Neural progenitor cell (in vitro differentiated cells): ENCODE measurements around the gene ATXN1. TPM values are rescaled to one million over a fixed set of nuclear protein-coding genes. Genes with fewer than 3 reads are reported as not detected.

ENCODE experiments used
- DNase-seq: peaks from one replicate; pipeline ENCODE4 v3.0.0-alpha.2; 2016; ENCODE audit warnings: low spot score
- H2AFZ ChIP-seq: fragments of 200-600 bp; sonication (generic); replicated peaks from 2 replicates; pipeline ENCODE4 v1.6.1; 2016; ENCODE audit warnings: antibody characterized with exemption
- H3F3A ChIP-seq: fragments of 200-600 bp; sonication (generic); 2 replicates; pipeline ENCODE4 v1.6.1; 2016; ENCODE audit warnings: antibody characterized with exemption, low read depth
- H3K27ac ChIP-seq: fragments of 200-600 bp; sonication (generic); 2 replicates; pipeline ENCODE4 v1.5.1; 2016; ENCODE audit warnings: mild to moderate bottlenecking
- H3K27me3 ChIP-seq: fragments of 200-600 bp; sonication (generic); 2 replicates; pipeline ENCODE4 v1.6.1; 2016; ENCODE audit warnings: mild to moderate bottlenecking, moderate library complexity
- H3K36me3 ChIP-seq: fragments of 200-600 bp; sonication (generic); 2 replicates; pipeline ENCODE4 v1.5.1; 2016
- H3K4me1 ChIP-seq: fragments of 200-600 bp; sonication (generic); 2 replicates; pipeline ENCODE4 v1.6.1; 2016; ENCODE audit warnings: mixed run types
- H3K4me2 ChIP-seq: fragments of 200-600 bp; sonication (generic); 2 replicates; pipeline ENCODE4 v1.6.1; 2016
- H3K4me3 ChIP-seq: fragments of 200-600 bp; sonication (generic); 2 replicates; pipeline ENCODE4 v1.5.1; 2016
- H3K79me2 ChIP-seq: fragments of 200-600 bp; sonication (generic); 2 replicates; pipeline ENCODE4 v1.6.1; 2016; ENCODE audit warnings: low read depth
- H3K9ac ChIP-seq: fragments of 200-600 bp; sonication (generic); 2 replicates; pipeline ENCODE4 v1.6.1; 2016
- H3K9me3 ChIP-seq: fragments of 200-600 bp; sonication (generic); 2 replicates; pipeline ENCODE4 v1.5.1; 2016; ENCODE audit warnings: low read depth
- H4K20me1 ChIP-seq: fragments of 200-600 bp; sonication (generic); 2 replicates; pipeline ENCODE4 v1.6.1; 2016; ENCODE audit warnings: low read depth
- H3K27ac Mint-ChIP-seq: 3 replicates; pipeline ENCODE4 v1.8.0; 2021; ENCODE audit warnings: mixed read lengths
- H3K27me3 Mint-ChIP-seq: 2 replicates; pipeline ENCODE4 v1.8.0; 2022; ENCODE audit warnings: low read depth, mild to moderate bottlenecking, inconsistent platforms, moderate library complexity, mixed read lengths; ENCODE audit not compliant: insufficient read depth
- H3K36me3 Mint-ChIP-seq: 3 replicates; pipeline ENCODE4 v1.8.0; 2021; ENCODE audit warnings: mixed read lengths
- H3K4me1 Mint-ChIP-seq: 3 replicates; pipeline ENCODE4 v1.8.0; 2021; ENCODE audit warnings: mixed read lengths
- H3K4me3 Mint-ChIP-seq: 3 replicates; pipeline ENCODE4 v1.8.0; 2021; ENCODE audit warnings: mild to moderate bottlenecking, moderate library complexity, mixed read lengths
- H3K9me3 Mint-ChIP-seq: 3 replicates; pipeline ENCODE4 v1.8.0; 2020; ENCODE audit warnings: mixed read lengths
- EZH2 ChIP-seq: fragments of 200-600 bp; sonication (generic); IDR thresholded peaks from 2 replicates; pipeline ENCODE4 v1.6.1; 2017; ENCODE audit warnings: antibody characterized with exemption, mild to moderate bottlenecking, moderate library complexity
- EZH2phosphoT487 ChIP-seq: fragments of 200-600 bp; sonication (generic); IDR thresholded peaks from 2 replicates; pipeline ENCODE4 v1.6.1; 2017; ENCODE audit warnings: antibody characterized with exemption
- total RNA-seq: library from RNA; depleted of rRNA; stranded (reverse); fragments of >200 nt; gene quantifications from 2 replicates; pipeline ENCODE4 v1.2.3, GENCODE V29; 2015; ENCODE audit warnings: low replicate concordance
- TF ChIP-seq, protein P1 (sequence below): fragments of 200-600 bp; sonication (generic); IDR thresholded peaks from 2 replicates; pipeline ENCODE4 v1.5.1; 2017; ENCODE audit warnings: antibody characterized with exemption, mild to moderate bottlenecking

The ATXN1 gene
- total RNA-seq, 1 donor from 2014 or later = 3.6 TPM

DNA sequence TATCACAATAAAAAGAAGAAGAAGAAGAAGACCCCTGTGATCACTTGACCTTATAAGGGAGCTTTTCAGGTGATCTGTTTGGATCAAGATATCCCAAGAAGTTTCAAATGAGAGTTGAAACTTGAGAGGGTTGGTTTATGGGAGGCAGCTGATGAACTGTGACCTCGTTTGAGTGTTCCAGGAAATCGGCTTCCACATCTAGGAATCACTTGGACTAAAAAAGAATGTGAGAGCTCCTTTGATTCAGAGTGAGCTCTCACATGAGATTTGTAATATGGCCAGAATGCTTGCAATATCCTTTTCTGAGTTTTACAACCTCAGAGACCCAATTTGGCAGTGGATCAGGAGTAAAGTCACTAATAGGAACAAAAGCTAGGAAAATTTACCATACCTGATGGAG, 228.1 kb downstream of the ATXN1 start:
- no peaks in the 10 kb centered on the region for H3K9me3 ChIP-seq
- Mint-ChIP-seq H3K27me3 (no peaks in the 10 kb centered on the region), H3K9me3 (no peaks in the 10 kb centered on the region), H3K4me1 (no peaks in the 10 kb centered on the region), H3K36me3 (no peaks in the 10 kb centered on the region), H3K27ac (no peak overlapping the region), H3K4me3 (no peak overlapping the region)
- H3K4me3 ChIP-seq = no peak overlapping the region
- H3K4me1 ChIP-seq = no peaks in the 10 kb centered on the region
- H2AFZ ChIP-seq = no peak overlapping the region
- no peaks in the 10 kb centered on the region for H3K27me3 ChIP-seq
- H3K79me2 ChIP-seq = no peaks in the 10 kb centered on the region
- H3F3A ChIP-seq = no peaks in the 10 kb centered on the region
- TF ChIP-seq EZH2phosphoT487 (no peak), EZH2 (no peak)
- TF ChIP-seq, protein P1, sequence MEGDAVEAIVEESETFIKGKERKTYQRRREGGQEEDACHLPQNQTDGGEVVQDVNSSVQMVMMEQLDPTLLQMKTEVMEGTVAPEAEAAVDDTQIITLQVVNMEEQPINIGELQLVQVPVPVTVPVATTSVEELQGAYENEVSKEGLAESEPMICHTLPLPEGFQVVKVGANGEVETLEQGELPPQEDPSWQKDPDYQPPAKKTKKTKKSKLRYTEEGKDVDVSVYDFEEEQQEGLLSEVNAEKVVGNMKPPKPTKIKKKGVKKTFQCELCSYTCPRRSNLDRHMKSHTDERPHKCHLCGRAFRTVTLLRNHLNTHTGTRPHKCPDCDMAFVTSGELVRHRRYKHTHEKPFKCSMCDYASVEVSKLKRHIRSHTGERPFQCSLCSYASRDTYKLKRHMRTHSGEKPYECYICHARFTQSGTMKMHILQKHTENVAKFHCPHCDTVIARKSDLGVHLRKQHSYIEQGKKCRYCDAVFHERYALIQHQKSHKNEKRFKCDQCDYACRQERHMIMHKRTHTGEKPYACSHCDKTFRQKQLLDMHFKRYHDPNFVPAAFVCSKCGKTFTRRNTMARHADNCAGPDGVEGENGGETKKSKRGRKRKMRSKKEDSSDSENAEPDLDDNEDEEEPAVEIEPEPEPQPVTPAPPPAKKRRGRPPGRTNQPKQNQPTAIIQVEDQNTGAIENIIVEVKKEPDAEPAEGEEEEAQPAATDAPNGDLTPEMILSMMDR = no peak
- H3K4me2 ChIP-seq = no peak overlapping the region
- no peak for DNase-seq
- H4K20me1 ChIP-seq = no peaks in the 10 kb centered on the region
- H3K36me3 ChIP-seq = no peaks in the 10 kb centered on the region
- no peak overlapping the region for H3K9ac ChIP-seq
- no peak overlapping the region for H3K27ac ChIP-seq

DNA sequence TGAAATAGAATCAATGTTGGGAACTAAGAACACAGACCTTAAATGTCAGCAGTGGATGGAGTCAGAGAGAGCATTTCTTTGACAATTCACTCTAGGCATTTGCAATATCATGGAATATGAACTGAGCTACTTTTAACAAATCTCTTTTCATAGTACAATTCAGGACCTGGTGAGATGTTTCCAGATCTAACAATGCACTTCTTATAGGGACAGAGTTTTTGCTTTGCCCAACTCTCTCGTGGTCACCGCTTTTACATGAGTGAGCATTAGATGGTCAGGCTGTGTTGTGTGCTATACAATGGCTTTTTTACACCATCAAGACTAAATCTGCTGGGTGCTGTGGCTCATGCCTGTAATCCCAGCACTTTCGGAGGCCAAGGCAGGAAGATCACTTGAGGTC, 233.6 kb downstream of the ATXN1 start:
- DNase-seq = no peak
- H3K36me3 Mint-ChIP-seq = no peaks in the 10 kb centered on the region
- H3K27ac ChIP-seq = no peak overlapping the region
- H2AFZ ChIP-seq = no peak overlapping the region
- H4K20me1 ChIP-seq = no peaks in the 10 kb centered on the region
- TF ChIP-seq, protein P1 = no peak
- no peak for TF ChIP-seq EZH2phosphoT487
- TF ChIP-seq EZH2 = no peak
- H3K36me3 ChIP-seq = no peaks in the 10 kb centered on the region
- H3K27ac Mint-ChIP-seq = no peak overlapping the region
- H3K4me1 Mint-ChIP-seq = no peaks in the 10 kb centered on the region
- no peaks in the 10 kb centered on the region for H3K27me3 ChIP-seq
- no peaks in the 10 kb centered on the region for H3K79me2 ChIP-seq
- H3K9me3 ChIP-seq = no peaks in the 10 kb centered on the region
- no peak overlapping the region for H3K4me3 Mint-ChIP-seq
- no peak overlapping the region for H3K4me3 ChIP-seq
- H3K27me3 Mint-ChIP-seq = no peaks in the 10 kb centered on the region
- no peaks in the 10 kb centered on the region for H3K9me3 Mint-ChIP-seq
- H3F3A ChIP-seq = no peaks in the 10 kb centered on the region
- no peak overlapping the region for H3K9ac ChIP-seq
- no peaks in the 10 kb centered on the region for H3K4me1 ChIP-seq
- no peak overlapping the region for H3K4me2 ChIP-seq

DNA sequence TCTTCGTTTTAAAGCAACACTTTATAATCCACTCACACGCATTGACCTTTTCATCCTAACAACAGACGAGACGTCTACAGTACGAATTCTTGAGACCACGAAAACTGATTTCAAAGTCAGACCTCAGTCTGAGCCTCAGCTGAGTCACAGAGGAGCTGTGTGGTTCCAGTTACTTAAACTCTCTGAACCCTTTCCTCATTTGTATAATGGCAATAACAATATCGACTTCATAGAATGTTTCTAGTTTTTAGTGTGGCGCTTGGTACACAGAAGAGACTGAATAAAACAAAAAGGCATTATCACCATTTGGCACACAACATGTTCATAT, 236.9 kb downstream of the ATXN1 start:
- H3K9ac ChIP-seq = no peak overlapping the region
- H4K20me1 ChIP-seq = no peaks in the 10 kb centered on the region
- H3K9me3 ChIP-seq = no peaks in the 10 kb centered on the region
- no peak overlapping the region for H3K4me2 ChIP-seq
- peaks cover 2% of the 10 kb centered on the region for H3K27me3 Mint-ChIP-seq
- no peak overlapping the region for H3K27ac ChIP-seq
- peaks cover 7% of the 10 kb centered on the region for H3K4me1 ChIP-seq
- no peaks in the 10 kb centered on the region for H3F3A ChIP-seq
- DNase-seq = no peak
- no peak overlapping the region for H2AFZ ChIP-seq
- H3K27ac Mint-ChIP-seq = no peak overlapping the region
- H3K27me3 ChIP-seq = no peaks in the 10 kb centered on the region
- H3K4me1 Mint-ChIP-seq = peaks cover 11% of the 10 kb centered on the region
- no peaks in the 10 kb centered on the region for H3K36me3 ChIP-seq
- TF ChIP-seq EZH2 (no peak), EZH2phosphoT487 (no peak)
- TF ChIP-seq, protein P1 = no peak
- H3K9me3 Mint-ChIP-seq = no peaks in the 10 kb centered on the region
- H3K4me3 Mint-ChIP-seq = no peak overlapping the region
- no peaks in the 10 kb centered on the region for H3K79me2 ChIP-seq
- no peaks in the 10 kb centered on the region for H3K36me3 Mint-ChIP-seq
- H3K4me3 ChIP-seq = no peak overlapping the region
